ENCODE measurements around the gene UBTD2. TPM values are rescaled to one million over a fixed set of nuclear protein-coding genes. Genes with fewer than 3 reads are reported as not detected.

UBTD2 gene
- polyA plus RNA-seq, 1 experiment, result 33.3 TPM

DNA sequence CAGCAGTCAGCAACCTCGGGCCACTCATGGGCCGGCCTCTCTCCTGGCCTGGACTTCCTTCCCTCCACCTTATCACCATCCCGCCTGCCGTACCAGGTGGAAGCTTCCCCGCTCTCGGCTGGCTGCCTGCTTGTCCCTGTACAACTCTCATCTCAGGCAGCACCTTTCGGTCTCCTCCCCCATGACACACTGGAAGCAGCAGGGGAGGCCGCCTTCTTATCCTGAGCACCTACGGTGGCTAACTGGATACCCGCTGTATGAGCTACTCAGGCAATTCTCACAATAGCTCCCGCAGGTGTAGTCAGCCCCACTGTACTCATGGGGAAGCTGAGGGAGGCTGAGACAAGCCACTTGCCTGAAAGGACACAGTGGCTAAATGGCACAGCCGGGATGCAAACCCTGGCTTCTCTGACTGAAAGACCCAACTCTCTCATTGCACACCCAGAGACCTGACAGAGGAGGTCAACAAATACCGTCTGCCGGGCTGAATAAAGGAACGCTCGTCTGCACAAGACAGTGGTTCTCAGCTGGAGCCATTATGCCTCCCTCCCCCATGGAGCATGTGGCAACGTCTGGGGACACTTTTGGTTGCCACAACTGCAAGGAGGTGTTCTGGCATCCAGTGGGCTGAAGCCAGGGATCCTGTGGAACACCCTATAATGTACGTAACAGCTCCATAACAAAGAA, 105.1 kb downstream of the UBTD2 start:
- Histone ChIP-seq H3K27ac (ENCODE audit: low read depth, low read length) (no peak overlapping the region), H3K4me3 (ENCODE audit: low read depth, low read length) (no peak overlapping the region), H3K9me3 (ENCODE audit: control insufficient read depth, insufficient read depth, low read length) (no peaks in the 10 kb centered on the region; the same call in 1 of the 2 replicates), H3K27me3 (ENCODE audit: control insufficient read depth, insufficient read depth, low read length) (no peaks in the 10 kb centered on the region)
- POLR2A ChIA-PET, result no interaction called here
- TF ChIP-seq, protein P1, sequence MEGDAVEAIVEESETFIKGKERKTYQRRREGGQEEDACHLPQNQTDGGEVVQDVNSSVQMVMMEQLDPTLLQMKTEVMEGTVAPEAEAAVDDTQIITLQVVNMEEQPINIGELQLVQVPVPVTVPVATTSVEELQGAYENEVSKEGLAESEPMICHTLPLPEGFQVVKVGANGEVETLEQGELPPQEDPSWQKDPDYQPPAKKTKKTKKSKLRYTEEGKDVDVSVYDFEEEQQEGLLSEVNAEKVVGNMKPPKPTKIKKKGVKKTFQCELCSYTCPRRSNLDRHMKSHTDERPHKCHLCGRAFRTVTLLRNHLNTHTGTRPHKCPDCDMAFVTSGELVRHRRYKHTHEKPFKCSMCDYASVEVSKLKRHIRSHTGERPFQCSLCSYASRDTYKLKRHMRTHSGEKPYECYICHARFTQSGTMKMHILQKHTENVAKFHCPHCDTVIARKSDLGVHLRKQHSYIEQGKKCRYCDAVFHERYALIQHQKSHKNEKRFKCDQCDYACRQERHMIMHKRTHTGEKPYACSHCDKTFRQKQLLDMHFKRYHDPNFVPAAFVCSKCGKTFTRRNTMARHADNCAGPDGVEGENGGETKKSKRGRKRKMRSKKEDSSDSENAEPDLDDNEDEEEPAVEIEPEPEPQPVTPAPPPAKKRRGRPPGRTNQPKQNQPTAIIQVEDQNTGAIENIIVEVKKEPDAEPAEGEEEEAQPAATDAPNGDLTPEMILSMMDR (IDR thresholded peaks at IDR 0.05; ENCODE audit: low read depth, low read length), result no peak
- CTCF ChIA-PET, result interaction anchor here (0.6 to 2.0 kb wide), 2 partner anchors 10 to 283 kb away, joined by 6 to 12 read pairs; partner anchors contain the start of gene STK10
- no peak for DNase-seq (ENCODE audit: low read depth, low spot score)

DNA sequence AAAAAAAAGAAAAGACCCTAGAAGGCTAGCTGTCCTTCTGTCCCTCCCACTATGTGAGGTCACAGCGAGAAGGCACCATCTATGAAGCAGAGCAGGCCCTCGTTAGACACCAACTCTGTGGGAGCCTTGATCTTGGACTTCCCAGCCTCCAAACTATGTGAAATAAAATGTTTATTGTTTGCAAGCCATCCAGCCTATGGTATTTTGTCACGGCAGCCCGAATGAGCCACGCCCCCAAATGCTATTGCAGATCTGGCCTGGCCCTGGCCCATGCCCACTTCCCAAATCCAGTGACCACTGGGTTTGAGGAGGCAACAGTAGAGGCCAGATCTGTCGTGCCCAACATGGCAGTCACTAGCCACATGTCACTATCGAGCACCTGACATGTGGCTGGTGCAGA, 106.4 kb downstream of the UBTD2 start:
- ChIA-PET CTCF (no interaction called here), POLR2A (no interaction called here)
- Histone ChIP-seq H3K9me3 (ENCODE audit: control insufficient read depth, insufficient read depth, low read length) (no peaks in the 10 kb centered on the region; the same call in 1 of the 2 replicates), H3K4me3 (ENCODE audit: low read depth, low read length) (no peak overlapping the region), H3K27me3 (ENCODE audit: control insufficient read depth, insufficient read depth, low read length) (no peaks in the 10 kb centered on the region), H3K27ac (ENCODE audit: low read depth, low read length) (no peak overlapping the region)
- TF ChIP-seq, protein P1 (IDR thresholded peaks at IDR 0.05; ENCODE audit: low read depth, low read length), result no peak
- DNase-seq (ENCODE audit: low read depth, low spot score), result no peak

DNA sequence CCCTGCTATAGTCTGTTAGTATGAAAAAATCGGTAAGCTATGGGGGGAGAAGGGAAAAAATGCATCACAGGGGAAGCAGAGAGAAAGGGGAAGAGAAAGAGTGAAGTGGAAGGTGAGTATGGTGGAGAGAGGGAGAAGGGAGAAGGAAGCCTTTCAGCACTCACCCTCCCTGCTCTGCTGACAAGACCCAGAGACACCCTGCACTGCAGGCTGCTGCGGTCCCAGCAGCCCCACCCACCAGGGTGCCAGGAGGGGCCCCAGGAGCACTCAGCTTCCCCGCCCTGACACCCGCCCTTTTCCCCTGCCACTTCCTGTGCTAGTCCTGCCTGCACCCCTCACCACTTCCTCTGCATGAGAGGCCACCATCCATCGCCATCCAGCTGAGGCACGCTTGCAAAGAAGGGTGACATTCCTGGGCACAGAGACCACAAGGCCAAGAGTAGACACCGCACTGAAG, 108.3 kb downstream of the UBTD2 start:
- H3K9me3 ChIP-seq (ENCODE audit: control insufficient read depth, insufficient read depth, low read length), result no peaks in the 10 kb centered on the region
- H3K27ac ChIP-seq (ENCODE audit: low read depth, low read length), result no peak overlapping the region
- no peak for DNase-seq (ENCODE audit: low read depth, low spot score)
- no peaks in the 10 kb centered on the region for H3K27me3 ChIP-seq (ENCODE audit: control insufficient read depth, insufficient read depth, low read length)
- ChIA-PET POLR2A (interaction anchor here (0.6 kb wide), 1 partner anchor 17 kb away, joined by 5 read pairs; no protein-coding TSS in a partner anchor), CTCF (interaction anchor here (0.5 to 2.3 kb wide), 2 partner anchors 13 to 166 kb away, joined by 4 to 10 read pairs; partner anchors contain the start of gene STK10)
- no peak overlapping the region for H3K4me3 ChIP-seq (ENCODE audit: low read depth, low read length)
- TF ChIP-seq, protein P1 (IDR thresholded peaks at IDR 0.05; ENCODE audit: low read depth, low read length), result no peak

DNA sequence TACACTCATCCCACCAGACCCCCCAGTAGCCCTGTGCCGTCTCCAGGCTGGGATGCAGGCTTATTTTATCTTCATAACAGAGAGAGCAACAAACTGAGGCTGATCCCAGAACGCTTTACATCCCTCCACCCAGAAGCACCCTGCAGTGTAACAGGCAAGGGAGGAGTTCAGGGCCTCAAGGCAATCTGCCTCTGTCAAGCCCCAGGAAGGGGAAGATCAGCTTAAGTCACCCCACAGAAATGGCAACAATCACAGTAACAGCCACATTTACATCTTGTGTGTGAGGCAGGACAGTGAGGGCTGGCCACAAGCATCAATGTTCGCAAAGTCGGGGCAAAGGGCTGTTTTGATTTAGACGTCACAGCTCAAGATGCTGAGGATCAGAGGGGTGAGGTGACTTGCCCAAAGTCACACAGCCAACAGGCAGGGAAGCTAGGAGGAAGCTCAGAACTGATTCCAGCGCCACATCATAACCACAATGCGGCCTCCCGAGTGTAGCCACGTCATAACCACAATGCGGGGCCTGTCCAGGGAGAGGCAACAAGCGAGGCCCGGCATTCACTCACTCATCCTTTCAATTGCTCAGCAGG, 109.9 kb downstream of the UBTD2 start:
- CTCF ChIA-PET, result interaction anchor here (0.7 to 2.9 kb wide), 2 partner anchors 15 to 106 kb away, joined by 3 to 17 read pairs; partner anchors contain the start of gene STK10
- no peak for DNase-seq (ENCODE audit: low read depth, low spot score)
- no peak overlapping the region for H3K4me3 ChIP-seq (ENCODE audit: low read depth, low read length)
- POLR2A ChIA-PET, result interaction anchor here (0.6 to 1.2 kb wide), 2 partner anchors 66 to 299 kb away, joined by 3 to 4 read pairs; no protein-coding TSS in a partner anchor
- no peaks in the 10 kb centered on the region for H3K27me3 ChIP-seq (ENCODE audit: control insufficient read depth, insufficient read depth, low read length)
- TF ChIP-seq, protein P1 (IDR thresholded peaks at IDR 0.05; ENCODE audit: low read depth, low read length), result no peak
- H3K9me3 ChIP-seq (ENCODE audit: control insufficient read depth, insufficient read depth, low read length), result no peaks in the 10 kb centered on the region
- no peak overlapping the region for H3K27ac ChIP-seq (ENCODE audit: low read depth, low read length)
